Colonic mucosa (tissue), 4 donors: ENCODE measurements around the gene KATNA1. TPM values are rescaled to one million over a fixed set of nuclear protein-coding genes. Genes with fewer than 3 reads are reported as not detected.

Experiments
- DNase-seq: peaks from one replicate; pipeline ENCODE4 v3.0.0-alpha.2; 2020
- H3K27ac ChIP-seq: fragments of 200-600 bp; one replicate; pipeline ENCODE4 v1.8.0; 2021
- H3K27me3 ChIP-seq: fragments of 200-600 bp; one replicate; pipeline ENCODE4 v1.8.0; 2021
- H3K36me3 ChIP-seq: fragments of 200-600 bp; one replicate; pipeline ENCODE4 v1.8.0; 2021
- H3K4me1 ChIP-seq: fragments of 200-600 bp; one replicate; pipeline ENCODE4 v1.8.0; 2021; ENCODE audit warnings: mild to moderate bottlenecking
- H3K4me3 ChIP-seq: fragments of 200-600 bp; one replicate; pipeline ENCODE4 v1.8.0; 2021
- H3K9ac ChIP-seq, 2 donors: one replicate each; pipeline ENCODE4 v1.7.0; 2013; ENCODE audit warnings: control low read depth in 2 of 2, low read depth in 2 of 2, low read length in 2 of 2
- H3K9me3 ChIP-seq: fragments of 200-600 bp; one replicate; pipeline ENCODE4 v1.8.0; 2021
- intact Hi-C: fragments of 100-400 bp; cut with DNase I; formaldehyde crosslinking; loops from one replicate; pipeline ENCODE4 v1.14.1; 2022
- total RNA-seq, 2 donors: library from RNA; stranded (reverse); fragmentation: NEBNext Ultra II Directional in 1 of 2; extraction: Animal tissue kit (Norgen Biotek cat#: 25700) in 1 of 2; gene quantifications; one replicate each; pipeline ENCODE4 v1.2.1, GENCODE V29; 2021
- TF ChIP-seq, protein P1 (sequence below): fragments of 200-600 bp; IDR thresholded peaks from one replicate; pipeline ENCODE4 v1.8.0; 2022; ENCODE audit warnings: antibody characterized with exemption, mild to moderate bottlenecking
- donor health status: healthy.
- donor health status: DM: no; HTN: no; CAD: no.
- donor health status: DM: no; HTN: no; CAD: no.

Gene KATNA1
- total RNA-seq, 2 donors from 2014 or later = 11.8 to 14.3 TPM

DNA sequence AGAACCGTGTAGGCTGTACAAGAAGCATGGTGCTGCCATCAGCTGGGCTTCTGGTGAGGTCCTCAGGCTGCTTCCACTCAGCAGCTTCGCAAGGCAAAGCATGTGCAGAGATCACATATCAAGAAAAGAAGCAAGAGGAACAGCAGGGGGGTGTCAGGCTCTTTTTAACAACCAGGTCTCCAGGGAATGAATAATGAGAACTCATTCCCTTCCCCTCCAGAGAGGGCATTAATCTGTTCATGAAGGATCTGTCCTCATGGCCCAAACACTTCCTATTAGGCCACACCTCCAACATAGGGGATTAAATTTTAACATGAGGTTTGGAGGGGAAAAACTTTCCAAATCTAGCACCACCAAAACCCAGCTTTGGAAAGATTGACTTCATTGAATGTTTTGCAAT, 62.4 kb downstream of the KATNA1 start:
- no peak overlapping the region for H3K4me3 ChIP-seq
- no peaks in the 10 kb centered on the region for H3K36me3 ChIP-seq
- H3K9me3 ChIP-seq = no peaks in the 10 kb centered on the region
- H3K27me3 ChIP-seq = no peaks in the 10 kb centered on the region
- TF ChIP-seq, protein P1, sequence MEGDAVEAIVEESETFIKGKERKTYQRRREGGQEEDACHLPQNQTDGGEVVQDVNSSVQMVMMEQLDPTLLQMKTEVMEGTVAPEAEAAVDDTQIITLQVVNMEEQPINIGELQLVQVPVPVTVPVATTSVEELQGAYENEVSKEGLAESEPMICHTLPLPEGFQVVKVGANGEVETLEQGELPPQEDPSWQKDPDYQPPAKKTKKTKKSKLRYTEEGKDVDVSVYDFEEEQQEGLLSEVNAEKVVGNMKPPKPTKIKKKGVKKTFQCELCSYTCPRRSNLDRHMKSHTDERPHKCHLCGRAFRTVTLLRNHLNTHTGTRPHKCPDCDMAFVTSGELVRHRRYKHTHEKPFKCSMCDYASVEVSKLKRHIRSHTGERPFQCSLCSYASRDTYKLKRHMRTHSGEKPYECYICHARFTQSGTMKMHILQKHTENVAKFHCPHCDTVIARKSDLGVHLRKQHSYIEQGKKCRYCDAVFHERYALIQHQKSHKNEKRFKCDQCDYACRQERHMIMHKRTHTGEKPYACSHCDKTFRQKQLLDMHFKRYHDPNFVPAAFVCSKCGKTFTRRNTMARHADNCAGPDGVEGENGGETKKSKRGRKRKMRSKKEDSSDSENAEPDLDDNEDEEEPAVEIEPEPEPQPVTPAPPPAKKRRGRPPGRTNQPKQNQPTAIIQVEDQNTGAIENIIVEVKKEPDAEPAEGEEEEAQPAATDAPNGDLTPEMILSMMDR = no peak
- H3K4me1 ChIP-seq = no peaks in the 10 kb centered on the region
- no peak for DNase-seq
- intact Hi-C loops = no loop called here
- no peak overlapping the region for H3K9ac ChIP-seq
- no peak overlapping the region for H3K27ac ChIP-seq

DNA sequence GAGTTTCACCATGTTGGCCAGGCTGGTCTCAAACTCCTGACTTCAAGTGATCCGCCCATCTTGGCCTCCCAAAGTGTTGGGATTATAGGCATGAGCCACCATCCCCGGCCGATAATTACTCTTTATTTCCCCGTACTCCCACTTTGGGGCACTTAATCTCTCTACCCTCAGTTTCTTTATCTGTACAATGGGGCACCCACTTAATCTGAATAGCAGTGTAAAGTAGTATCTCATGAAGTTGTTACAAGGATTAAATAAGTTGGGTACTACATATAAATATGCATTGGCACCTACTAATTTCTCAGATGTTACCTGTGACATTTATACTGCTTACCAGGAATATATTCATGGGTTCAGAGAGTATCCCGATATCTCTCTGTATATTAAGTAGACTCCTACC, 67.2 kb downstream of the KATNA1 start:
- TF ChIP-seq, protein P1 = no peak
- no peaks in the 10 kb centered on the region for H3K36me3 ChIP-seq

DNA sequence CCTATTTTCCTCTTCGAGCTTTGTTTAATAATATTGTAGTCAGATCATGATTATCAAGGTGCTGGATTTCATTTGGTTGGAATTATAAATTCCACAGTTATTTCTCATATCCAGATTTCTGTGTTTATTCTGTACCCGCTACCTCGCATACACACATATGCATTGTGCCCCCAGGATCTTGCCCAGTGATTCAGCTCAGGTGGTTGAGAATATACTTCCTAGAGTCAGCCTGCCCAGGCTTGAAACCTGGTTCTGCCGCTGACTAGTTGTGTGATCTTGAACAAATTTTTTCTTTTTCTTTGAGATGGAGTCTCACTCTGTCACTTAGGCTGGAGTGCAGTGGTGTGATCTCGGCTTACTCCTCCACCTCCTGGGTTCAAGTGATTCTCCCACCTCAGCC, 67.6 kb downstream of the KATNA1 start:
- intact Hi-C loops = no loop called here
- Histone ChIP-seq H3K36me3 (no peaks in the 10 kb centered on the region), H3K9ac (no peak overlapping the region), H3K27me3 (no peaks in the 10 kb centered on the region), H3K4me1 (no peaks in the 10 kb centered on the region), H3K9me3 (no peaks in the 10 kb centered on the region), H3K4me3 (no peak overlapping the region), H3K27ac (no peak overlapping the region)
- no peak for DNase-seq
- TF ChIP-seq, protein P1 = no peak

More for the DNA sequence above, 67.2 kb downstream of the KATNA1 start:
- intact Hi-C loops = no loop called here
- Histone ChIP-seq H3K4me1 (no peaks in the 10 kb centered on the region), H3K9ac (no peak overlapping the region), H3K27me3 (no peaks in the 10 kb centered on the region), H3K27ac (no peak overlapping the region), H3K4me3 (no peak overlapping the region), H3K9me3 (no peaks in the 10 kb centered on the region)
- no peak for DNase-seq

DNA sequence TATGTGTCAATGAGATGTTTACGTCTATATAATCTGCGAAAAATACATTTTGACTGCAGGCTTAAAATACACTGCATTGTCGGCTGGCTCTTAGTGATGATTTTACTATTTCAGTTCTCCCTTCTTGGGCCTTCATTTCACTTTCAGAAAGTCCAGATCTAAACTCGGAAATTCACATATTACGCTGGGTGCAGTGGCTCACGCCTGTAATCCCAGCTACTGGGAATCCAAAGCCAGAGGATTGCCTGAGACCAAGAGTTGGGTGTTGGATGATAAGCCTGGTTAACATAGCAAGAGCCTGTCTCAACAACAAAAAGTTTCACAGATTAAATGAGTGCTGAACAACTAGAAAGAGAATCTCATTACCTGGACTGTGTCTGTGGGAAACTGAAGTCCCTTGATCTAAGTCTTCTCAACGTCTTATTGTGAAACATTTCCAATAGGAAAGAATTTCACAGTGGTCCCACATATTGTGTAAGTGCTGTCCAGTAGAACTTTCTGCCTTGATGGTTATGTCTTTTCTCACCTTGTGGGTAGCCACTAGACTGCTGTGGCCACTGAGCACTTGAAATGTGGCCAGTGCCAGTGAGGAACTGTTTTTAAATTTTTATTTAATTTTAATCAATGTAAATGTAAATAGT, 80.4 kb downstream of the KATNA1 start:
- intact Hi-C loops = loop anchor here (5.0 kb wide), 1 partner anchor 149 kb away; the partner anchor contains the start of gene LATS1
- Histone ChIP-seq H3K9me3 (no peaks in the 10 kb centered on the region), H3K27ac (no peak overlapping the region), H3K4me3 (no peak overlapping the region), H3K36me3 (no peaks in the 10 kb centered on the region), H3K27me3 (no peaks in the 10 kb centered on the region), H3K9ac (no peak overlapping the region), H3K4me1 (no peaks in the 10 kb centered on the region)
- TF ChIP-seq, protein P1 = no peak
- no peak for DNase-seq

DNA sequence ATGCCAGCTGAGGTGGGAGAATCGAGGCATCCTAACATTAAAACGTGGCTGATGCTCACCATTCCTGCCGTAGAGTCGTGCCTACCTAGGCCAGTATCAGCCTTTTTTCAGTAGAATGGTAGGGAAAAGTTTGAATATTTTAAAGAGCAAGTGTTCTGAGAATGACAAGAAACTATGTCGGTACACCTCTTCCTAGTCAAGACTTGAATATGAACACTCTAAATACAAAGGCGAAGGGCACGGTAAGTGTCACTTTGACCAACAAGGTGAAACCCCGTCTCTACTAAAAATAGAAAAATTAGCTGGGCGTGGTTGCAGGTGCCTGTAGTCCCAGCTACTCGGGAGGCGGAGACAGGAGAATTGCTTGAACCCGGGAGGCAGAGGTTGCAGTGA, 81.3 kb downstream of the KATNA1 start:
- DNase-seq = no peak
- Histone ChIP-seq H3K9me3 (no peaks in the 10 kb centered on the region), H3K36me3 (no peaks in the 10 kb centered on the region), H3K27me3 (no peaks in the 10 kb centered on the region), H3K27ac (peak overlapping the region; percentile 91), H3K9ac (peak overlapping the region; percentile 94 to 99), H3K4me3 (peak overlapping the region; percentile 98), H3K4me1 (no peaks in the 10 kb centered on the region)
- TF ChIP-seq, protein P1 = no peak
- intact Hi-C loops = loop anchor here (5.0 kb wide), 1 partner anchor 150 kb away; the partner anchor contains the start of gene LATS1
